ENCODE data around the gene GFER. TPM values are rescaled to one million over a fixed set of nuclear protein-coding genes. Genes with fewer than 3 reads are reported as not detected.

The GFER gene
- total and polyA plus RNA-seq, 10 of the 15 experiments (the other 5 are each of a cell fraction or from before 2014, with no cell fraction given), result 2.4 to 57.7 (median 31.3) TPM

DNA sequence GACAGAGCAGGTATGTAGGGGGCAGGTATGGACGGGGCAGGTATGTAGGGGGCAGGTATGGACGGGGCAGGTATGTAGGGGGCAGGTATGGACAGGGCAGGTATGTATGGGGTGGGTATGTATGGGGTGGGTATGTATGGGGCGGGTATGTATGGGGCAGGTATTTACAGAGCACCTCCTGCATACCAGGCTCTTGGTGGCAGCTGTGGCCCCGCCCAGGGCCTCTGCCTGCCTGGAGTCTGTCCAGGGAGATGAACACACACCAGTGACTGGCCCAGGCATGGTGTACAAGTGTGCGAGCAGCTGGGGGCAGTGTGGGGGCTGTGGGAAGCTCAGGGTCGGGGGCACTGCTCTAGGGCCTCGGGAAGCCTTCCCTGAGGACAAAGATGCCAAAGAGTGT, 33.9 kb upstream of the GFER start:
- DNase-seq (ENCODE audit: low read depth, low spot score) (no peak), FAIRE-seq (no peak), ATAC-seq (no peak)
- POLR2A ChIA-PET, result interaction anchor here (1.0 kb wide), 1 partner anchor 15 kb away, joined by 3 read pairs; the partner anchor contains the start of gene RPS2
- Histone ChIP-seq H3K36me3 (ENCODE audit: control insufficient read depth in 2 of 2, insufficient read depth in 2 of 2, low read length in 1 of 2) (no peaks in the 10 kb centered on the region), H3K4me1 (ENCODE audit: control insufficient read depth, insufficient read depth, low read length) (no peaks in the 10 kb centered on the region), H3K79me2 (ENCODE audit: control insufficient read depth, insufficient read depth, low read length) (no peaks in the 10 kb centered on the region), H4K20me1 (ENCODE audit: control insufficient read depth, insufficient read depth) (no peaks in the 10 kb centered on the region), H3K9ac (ENCODE audit: control insufficient read depth, insufficient read depth, low read length) (no peak overlapping the region), H3K9me3 (replicated peaks; ENCODE audit: control insufficient read depth, insufficient read depth, low read length) (no peaks in the 10 kb centered on the region), H3K4me2 (ENCODE audit: control insufficient read depth, insufficient read depth) (no peak overlapping the region), H3K27ac (ENCODE audit: control insufficient read depth, insufficient read depth) (no peak overlapping the region), H3K27me3 (replicated peaks in 1 of 2; ENCODE audit: control insufficient read depth in 2 of 2, insufficient read depth in 2 of 2, low read length in 1 of 2) (no peaks in the 10 kb centered on the region; a peak in 1 of 4 replicates), H3K4me3 (no peak overlapping the region), H2AFZ (ENCODE audit: control insufficient read depth, low read depth, low read length) (no peak overlapping the region)
- no TSS peak for BruUV-seq (replicated peaks)
- CTCF ChIA-PET, result no interaction called here
- RAD21 ChIA-PET (ENCODE audit: unreplicated experiment), result no interaction called here
- intact Hi-C loops (cut with micrococcal nuclease; ENCODE audit: unreplicated experiment) (no loop called here), in situ Hi-C loops (cut with MboI) (no loop called here)
- SMC1A ChIA-PET (ENCODE audit: uncharacterized antibody, unreplicated experiment), result interaction anchor here (0.7 kb wide), 1 partner anchor 22 kb away, joined by 3 read pairs; the partner anchor contains the start of gene TBL3
- WGBS (ENCODE audit: insufficient coverage, insufficient replicate concordance, low lambda C conversion rate, missing lambda C conversion rate), result 12% methylated on average over 7 of the region's 7 CpGs
- TF ChIP-seq PRDM15 (CRISPR knock-in tag; IDR thresholded peaks at IDR 0.05) (no peak), HDGF (IDR thresholded peaks at IDR 0.05) (no peak), MXI1 (IDR thresholded peaks at IDR 0.05; ENCODE audit: low read depth, low read length) (no peak), BCLAF1 (IDR thresholded peaks at IDR 0.05) (no peak), RAD21 (IDR thresholded peaks at IDR 0.05; ENCODE audit: insufficient read depth, low read depth, low read length) (no peak), SIN3A (IDR thresholded peaks at IDR 0.05; ENCODE audit: low read depth, low read length) (no peak), CEBPB (IDR thresholded peaks at IDR 0.05; ENCODE audit: borderline replicate concordance in 1 of 2, low read depth in 2 of 2, low read length in 2 of 2) (no peak), REST (IDR thresholded peaks at IDR 0.05; ENCODE audit: low read depth, low read length) (no peak)
- TF ChIP-seq, protein P1, sequence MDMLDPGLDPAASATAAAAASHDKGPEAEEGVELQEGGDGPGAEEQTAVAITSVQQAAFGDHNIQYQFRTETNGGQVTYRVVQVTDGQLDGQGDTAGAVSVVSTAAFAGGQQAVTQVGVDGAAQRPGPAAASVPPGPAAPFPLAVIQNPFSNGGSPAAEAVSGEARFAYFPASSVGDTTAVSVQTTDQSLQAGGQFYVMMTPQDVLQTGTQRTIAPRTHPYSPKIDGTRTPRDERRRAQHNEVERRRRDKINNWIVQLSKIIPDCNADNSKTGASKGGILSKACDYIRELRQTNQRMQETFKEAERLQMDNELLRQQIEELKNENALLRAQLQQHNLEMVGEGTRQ (IDR thresholded peaks at IDR 0.05; ENCODE audit: borderline replicate concordance, low read depth, low read length), result no peak
- TF ChIP-seq, protein P2, sequence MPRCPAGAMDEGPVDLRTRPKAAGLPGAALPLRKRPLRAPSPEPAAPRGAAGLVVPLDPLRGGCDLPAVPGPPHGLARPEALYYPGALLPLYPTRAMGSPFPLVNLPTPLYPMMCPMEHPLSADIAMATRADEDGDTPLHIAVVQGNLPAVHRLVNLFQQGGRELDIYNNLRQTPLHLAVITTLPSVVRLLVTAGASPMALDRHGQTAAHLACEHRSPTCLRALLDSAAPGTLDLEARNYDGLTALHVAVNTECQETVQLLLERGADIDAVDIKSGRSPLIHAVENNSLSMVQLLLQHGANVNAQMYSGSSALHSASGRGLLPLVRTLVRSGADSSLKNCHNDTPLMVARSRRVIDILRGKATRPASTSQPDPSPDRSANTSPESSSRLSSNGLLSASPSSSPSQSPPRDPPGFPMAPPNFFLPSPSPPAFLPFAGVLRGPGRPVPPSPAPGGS (IDR thresholded peaks at IDR 0.05; ENCODE audit: borderline replicate concordance, insufficient read depth, low read depth, low read length, poor library complexity, severe bottlenecking), result no peak
